HepG2 (cell line): ENCODE measurements around the gene GTF2F2. TPM values are rescaled to one million over a fixed set of nuclear protein-coding genes. Genes with fewer than 3 reads are reported as not detected.
A peak's percentile ranks its signal among the peaks of the same experiment; 100 is the strongest.

Source experiments
- ARID5B ChIP-seq: IDR thresholded peaks from 2 replicates; pipeline ENCODE4 v1.4.0; 2020; ENCODE audit warnings: mild to moderate bottlenecking, missing genetic modification reagents
- CBX1 ChIP-seq: IDR thresholded peaks from one replicate; pipeline ENCODE4 v1.6.1; 2016; ENCODE audit warnings: antibody characterized with exemption, low read depth
- HNF4G ChIP-seq, 2 experiments: sonication (generic) in 1 of 2; formaldehyde crosslinking in 1 of 2; IDR thresholded peaks; 2 replicates each; pipeline versions ENCODE4 v1.4.0 to v1.6.1; 2011 to 2020; ENCODE audit warnings: borderline replicate concordance in 2 of 2, low read depth in 2 of 2, mild to moderate bottlenecking in 2 of 2, low read length in 1 of 2, missing genetic modification reagents in 1 of 2, moderate library complexity in 1 of 2
- NCOR1 ChIP-seq: fragments of 200-600 bp; sonication (generic); IDR thresholded peaks from 2 replicates; pipeline ENCODE4 v1.7.0; 2017; ENCODE audit warnings: antibody characterized with exemption, low read length, borderline replicate concordance
- POGZ ChIP-seq: sonication (generic); formaldehyde crosslinking; IDR thresholded peaks from 2 replicates; pipeline ENCODE4 v1.4.0; 2020; ENCODE audit warnings: mild to moderate bottlenecking, missing genetic modification reagents
- SKI ChIP-seq: fragments of 450-650 bp; IDR thresholded peaks from one replicate; pipeline ENCODE4 v1.6.1; 2018; ENCODE audit warnings: mild to moderate bottlenecking; ENCODE audit not compliant: partially characterized antibody
- SOX13 ChIP-seq, 3 experiments: fragments of 450-650 bp in 1 of 3; sonication (generic) in 1 of 3; formaldehyde crosslinking in 1 of 3; IDR thresholded peaks in 2 of 3; conservative IDR thresholded peaks in 1 of 3; 2 replicates each; pipeline versions ENCODE4 v1.5.0 to v1.6.1; 2016 to 2020; ENCODE audit warnings: antibody characterized with exemption in 1 of 3, mild to moderate bottlenecking in 1 of 3, missing compliant biosample characterization in 1 of 3, missing genetic modification reagents in 1 of 3, moderate library complexity in 1 of 3
- SRF ChIP-seq: IDR thresholded peaks from 2 replicates; pipeline ENCODE4 v1.6.1; 2011; ENCODE audit warnings: mild to moderate bottlenecking, low read depth, low read length, moderate library complexity
- ZFY ChIP-seq: sonication (generic); formaldehyde crosslinking; IDR thresholded peaks from 2 replicates; pipeline ENCODE4 v1.4.0; 2020; ENCODE audit warnings: missing genetic modification reagents
- ZNF17 ChIP-seq: sonication (generic); formaldehyde crosslinking; IDR thresholded peaks from 2 replicates; pipeline ENCODE4 v1.5.0; 2020; ENCODE audit warnings: mild to moderate bottlenecking, missing genetic modification reagents
- ZNF333 ChIP-seq: sonication (generic); formaldehyde crosslinking; IDR thresholded peaks from 2 replicates; pipeline ENCODE4 v1.4.0; 2020; ENCODE audit warnings: mild to moderate bottlenecking, missing genetic modification reagents, borderline replicate concordance
- polyA plus RNA-seq, 8 experiments: library from polyadenylated mRNA; depleted of rRNA in 3 of 8; stranded (reverse) in 7 of 8; unstranded in 1 of 8; fragments of >200 nt; fragmentation: Illumina TruSeq in 4 of 8; extraction: Trizol in 4 of 8; gene quantifications; 2 replicates each; pipeline versions ENCODE4 v1.2.1 to v1.2.3, GENCODE V29; 2011 to 2016; ENCODE audit warnings: low read depth in 4 of 8, missing spikeins in 1 of 8, mixed read lengths in 1 of 8; ENCODE audit not compliant: insufficient read depth in 1 of 8
- total RNA-seq, 5 experiments: library from RNA; depleted of rRNA; stranded (reverse); fragments of >200 nt; fragmentation: Illumina TruSeq; extraction: Trizol; gene quantifications; 2 replicates each; pipeline ENCODE4 v1.2.3, GENCODE V29; 2016; ENCODE audit warnings: low read depth in 1 of 5
- TF ChIP-seq, protein P1 (sequence below): sonication (generic); formaldehyde crosslinking; conservative IDR thresholded peaks from 2 replicates; pipeline ENCODE4 v1.4.0; 2020; ENCODE audit warnings: mild to moderate bottlenecking, missing genetic modification reagents, moderate library complexity

Gene GTF2F2
- total and polyA plus RNA-seq, 2 of the 13 experiments (the other 11 are each of a cell fraction or from before 2014, with no cell fraction given) = 10.6 to 32.8 TPM

- TF ChIP-seq ARID5B (peak; percentile 22; the same call in 1 of the 2 replicates), ZNF333 (CRISPR knock-in tag) (no peak), SOX13 (IDR thresholded peaks at IDR 0.05) (no peak), SOX13 (CRISPR knock-in tag; conservative IDR thresholded peaks at IDR 0.05 in 1 of 2, IDR thresholded peaks at IDR 0.05 in 1 of 2) (peak in 1 of 2 experiments; percentile 32; a peak in 1 of 4 replicates), NCOR1 (peak; percentile 61; the same call in 1 of the 2 replicates), HNF4G (IDR thresholded peaks at IDR 0.05; ENCODE audit: borderline replicate concordance, low read depth, low read length) (peak; percentile 66), HNF4G (CRISPR knock-in tag; IDR thresholded peaks at IDR 0.05; ENCODE audit: borderline replicate concordance, low read depth) (no peak), CBX1 (no peak), SRF (peak; percentile 85), ZNF17 (no peak), ZFY (CRISPR knock-in tag) (no peak), POGZ (CRISPR knock-in tag) (peak; percentile 64), SKI (no peak)
- TF ChIP-seq, protein P1, sequence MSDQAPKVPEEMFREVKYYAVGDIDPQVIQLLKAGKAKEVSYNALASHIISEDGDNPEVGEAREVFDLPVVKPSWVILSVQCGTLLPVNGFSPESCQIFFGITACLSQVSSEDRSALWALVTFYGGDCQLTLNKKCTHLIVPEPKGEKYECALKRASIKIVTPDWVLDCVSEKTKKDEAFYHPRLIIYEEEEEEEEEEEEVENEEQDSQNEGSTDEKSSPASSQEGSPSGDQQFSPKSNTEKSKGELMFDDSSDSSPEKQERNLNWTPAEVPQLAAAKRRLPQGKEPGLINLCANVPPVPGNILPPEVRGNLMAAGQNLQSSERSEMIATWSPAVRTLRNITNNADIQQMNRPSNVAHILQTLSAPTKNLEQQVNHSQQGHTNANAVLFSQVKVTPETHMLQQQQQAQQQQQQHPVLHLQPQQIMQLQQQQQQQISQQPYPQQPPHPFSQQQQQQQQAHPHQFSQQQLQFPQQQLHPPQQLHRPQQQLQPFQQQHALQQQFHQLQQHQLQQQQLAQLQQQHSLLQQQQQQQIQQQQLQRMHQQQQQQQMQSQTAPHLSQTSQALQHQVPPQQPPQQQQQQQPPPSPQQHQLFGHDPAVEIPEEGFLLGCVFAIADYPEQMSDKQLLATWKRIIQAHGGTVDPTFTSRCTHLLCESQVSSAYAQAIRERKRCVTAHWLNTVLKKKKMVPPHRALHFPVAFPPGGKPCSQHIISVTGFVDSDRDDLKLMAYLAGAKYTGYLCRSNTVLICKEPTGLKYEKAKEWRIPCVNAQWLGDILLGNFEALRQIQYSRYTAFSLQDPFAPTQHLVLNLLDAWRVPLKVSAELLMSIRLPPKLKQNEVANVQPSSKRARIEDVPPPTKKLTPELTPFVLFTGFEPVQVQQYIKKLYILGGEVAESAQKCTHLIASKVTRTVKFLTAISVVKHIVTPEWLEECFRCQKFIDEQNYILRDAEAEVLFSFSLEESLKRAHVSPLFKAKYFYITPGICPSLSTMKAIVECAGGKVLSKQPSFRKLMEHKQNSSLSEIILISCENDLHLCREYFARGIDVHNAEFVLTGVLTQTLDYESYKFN (CRISPR knock-in tag) = peak; percentile 30; the same call in 1 of the 2 replicates
These were observed 59.1 kb downstream of the GTF2F2 start (continued) for GRCh38 chr13:45179428-45179827.
